GM23248 (cell line): Measurements from ENCODE around the gene SSR1.

Experiments used
- EZH2 ChIP-seq: fragments of 200-600 bp; sonication (generic); IDR thresholded peaks from 2 replicates; pipeline ENCODE4 v1.6.1; 2018; ENCODE audit warnings: antibody characterized with exemption, mild to moderate bottlenecking; ENCODE audit not compliant: insufficient read depth, poor library complexity, severe bottlenecking
- EZH2phosphoT487 ChIP-seq: fragments of 200-600 bp; sonication (generic); IDR thresholded peaks from 2 replicates; pipeline ENCODE4 v1.6.1; 2018; ENCODE audit warnings: antibody characterized with exemption, moderate library complexity, mild to moderate bottlenecking, low read depth; ENCODE audit not compliant: insufficient read depth

GRCh38 chr6:7311176-7311575, 1.8 kb downstream of the SSR1 start:
- TF ChIP-seq EZH2 (no peak), EZH2phosphoT487 (no peak)
